K562 (cell line): ENCODE results near the gene IGF1R. TPM values are rescaled to one million over a fixed set of nuclear protein-coding genes. Genes with fewer than 3 reads are reported as not detected.

ENCODE experiments used
- ATAC-seq: fragments of 200-7000 bp; cut with Tn5 transposase; 3 replicates; pipeline ENCODE4 v1.9.1; 2020; ENCODE audit warnings: moderate library complexity
- BruUV-seq: library from RNA; stranded (reverse); fragments of 400-500 nt; replicated peaks from 2 replicates; lab custom pipeline; 2021; lab: Mats Ljungman, UMichigan
- CTCF ChIA-PET: fragments of 300-600 bp; formaldehyde crosslinking; extraction: SDS; loops from one replicate; lab custom pipeline; 2021; ENCODE audit warnings: low intra/inter-chr PET ratio; lab: Yijun Ruan, JAX
- POLR2A ChIA-PET: fragments of 300-600, 350-650 bp; sonication (Branson Sonifier 250); formaldehyde crosslinking; extraction: SDS; loops from one replicate; lab custom pipeline; 2021; ENCODE audit warnings: antibody characterized with exemption, inconsistent platforms; lab: Yijun Ruan, JAX
- DNase-seq, 4 experiments: peaks; one replicate each; pipeline versions ENCODE4 v3.0.0 to v3.0.0-alpha.2; 2011 to 2018; ENCODE audit warnings: low spot score in 3 of 4, mixed read lengths in 3 of 4; ENCODE audit errors: extremely low read depth in 1 of 4
- FAIRE-seq: peaks from 2 replicates; lab custom pipeline; 2011; peaks lifted over from hg19 to GRCh38; lab: Jason Lieb, UNC
- H2AFZ ChIP-seq: 2 replicates; pipeline ENCODE4 v1.6.0; 2011; ENCODE audit warnings: low read depth, low read length, control low read depth, inconsistent platforms
- H3K27ac ChIP-seq: fragments of 200-600 bp; 3 replicates; pipeline ENCODE4 v1.8.0; 2011; ENCODE audit warnings: low read depth, mild to moderate bottlenecking, control low read depth, inconsistent platforms, low read length, moderate library complexity, mixed read lengths; ENCODE audit errors: extremely low read depth
- H3K27me3 ChIP-seq, 2 experiments: fragments of 300-600 bp in 1 of 2; 2 replicates in 1 of 2; 3 replicates in 1 of 2; pipeline versions ENCODE4 v1.6.0 to v1.8.0; 2011; ENCODE audit warnings: inconsistent platforms in 2 of 2, low read length in 2 of 2, mild to moderate bottlenecking in 1 of 2, mixed read lengths in 1 of 2, moderate library complexity in 1 of 2; ENCODE audit not compliant: control insufficient read depth in 2 of 2, insufficient read depth in 2 of 2
- H3K36me3 ChIP-seq: fragments of 300-600 bp; 3 replicates; pipeline ENCODE4 v1.8.0; 2011; ENCODE audit warnings: mild to moderate bottlenecking, low read length, inconsistent platforms; ENCODE audit not compliant: control insufficient read depth, insufficient read depth
- H3K4me1 ChIP-seq, 2 experiments: fragments of 200-600 bp in 1 of 2; replicated peaks in 1 of 2; 2 replicates in 1 of 2; 3 replicates in 1 of 2; pipeline versions ENCODE4 v1.5.1 to v1.8.0; 2011; ENCODE audit warnings: inconsistent platforms in 2 of 2, low read length in 2 of 2, mild to moderate bottlenecking in 1 of 2, mixed read lengths in 1 of 2, moderate library complexity in 1 of 2; ENCODE audit not compliant: control insufficient read depth in 2 of 2, insufficient read depth in 2 of 2
- H3K4me2 ChIP-seq: 2 replicates; pipeline ENCODE4 v1.6.1; 2011; ENCODE audit warnings: low read length, control low read depth, inconsistent platforms, mixed read lengths; ENCODE audit not compliant: insufficient read depth
- H3K4me3 ChIP-seq: fragments of 200-600 bp; sonication (generic), shearing (Covaris generic); 2 replicates; pipeline ENCODE4 v1.5.1; 2016; ENCODE audit warnings: control low read depth, inconsistent platforms
- H3K79me2 ChIP-seq: fragments of 200-600 bp; 3 replicates; pipeline ENCODE4 v1.8.0; 2011; ENCODE audit warnings: low read length, inconsistent platforms; ENCODE audit not compliant: control insufficient read depth, insufficient read depth
- H3K9ac ChIP-seq, 2 experiments: 2 replicates each; pipeline versions ENCODE4 v1.6.0 to v1.6.1; 2011; ENCODE audit warnings: low read depth in 2 of 2, low read length in 2 of 2, control low read depth in 1 of 2, inconsistent platforms in 1 of 2, mild to moderate bottlenecking in 1 of 2, mixed read lengths in 1 of 2; ENCODE audit not compliant: insufficient read depth in 1 of 2
- H3K9me1 ChIP-seq: one replicate; pipeline ENCODE4 v1.6.0; 2011; ENCODE audit warnings: inconsistent platforms, mild to moderate bottlenecking, low read length, moderate library complexity; ENCODE audit not compliant: control insufficient read depth, insufficient read depth
- H3K9me3 ChIP-seq: replicated peaks from 2 replicates; pipeline ENCODE4 v1.5.1; 2011; ENCODE audit warnings: low read depth, low read length, inconsistent platforms; ENCODE audit not compliant: control insufficient read depth, insufficient read depth
- H4K20me1 ChIP-seq: replicated peaks from 2 replicates; pipeline ENCODE4 v1.6.1; 2011; ENCODE audit warnings: low read length, inconsistent platforms, mixed read lengths; ENCODE audit not compliant: control insufficient read depth, insufficient read depth
- ADNP ChIP-seq: fragments of 200-800 bp; sonication (Bioruptor generic); IDR thresholded peaks from 2 replicates; pipeline ENCODE4 v1.6.1; 2016; ENCODE audit warnings: missing genetic modification characterization, missing compliant biosample characterization
- E4F1 ChIP-seq: fragments of 250-450 bp; sonication (Bioruptor Pico); IDR thresholded peaks from 2 replicates; pipeline ENCODE4 v1.5.0; 2021; ENCODE audit warnings: mild to moderate bottlenecking, borderline replicate concordance
- GATAD2B ChIP-seq: fragments of 450-650 bp; IDR thresholded peaks from 2 replicates; pipeline ENCODE4 v1.6.1; 2017; ENCODE audit warnings: mild to moderate bottlenecking, borderline replicate concordance
- HNRNPUL1 ChIP-seq: fragments of 200-400 bp; formaldehyde crosslinking; IDR thresholded peaks from 2 replicates; pipeline ENCODE4 v1.6.1; 2017; ENCODE audit warnings: low read length
- JUNB ChIP-seq: fragments of 450-650 bp; formaldehyde crosslinking; conservative IDR thresholded peaks from 2 replicates; pipeline ENCODE4 v1.4.0; 2020; ENCODE audit warnings: mild to moderate bottlenecking
- PML ChIP-seq: IDR thresholded peaks from 2 replicates; pipeline ENCODE4 v1.6.1; 2012; ENCODE audit warnings: low read length, inconsistent platforms
- SMAD4 ChIP-seq: fragments of 250-450 bp; sonication (Bioruptor Pico); conservative IDR thresholded peaks from 2 replicates; pipeline ENCODE4 v1.8.0; 2021; ENCODE audit warnings: inconsistent platforms, mild to moderate bottlenecking, moderate library complexity
- SOX6 ChIP-seq: fragments of 450-650 bp; IDR thresholded peaks from 2 replicates; pipeline ENCODE4 v1.6.1; 2014; ENCODE audit warnings: mild to moderate bottlenecking
- ZBTB33 ChIP-seq: sonication (generic); formaldehyde crosslinking; IDR thresholded peaks from 2 replicates; pipeline ENCODE4 v1.8.1; 2023; ENCODE audit warnings: mild to moderate bottlenecking, missing genetic modification reagents
- ZNF212 ChIP-seq: fragments of 450-650 bp; formaldehyde crosslinking; IDR thresholded peaks from 2 replicates; pipeline ENCODE4 v1.4.0; 2020; ENCODE audit warnings: mild to moderate bottlenecking
- ZNF57 ChIP-seq: fragments of 450-650 bp; formaldehyde crosslinking; IDR thresholded peaks from 2 replicates; pipeline ENCODE4 v1.4.0; 2020; ENCODE audit warnings: mild to moderate bottlenecking, moderate library complexity
- ZNF699 ChIP-seq: fragments of 250-450 bp; sonication (Bioruptor Pico); IDR thresholded peaks from 2 replicates; pipeline ENCODE4 v1.8.0; 2021; ENCODE audit warnings: mild to moderate bottlenecking, moderate library complexity; ENCODE audit not compliant: insufficient replicate concordance
- WGBS: fragments of 100-300 bp; shearing (Covaris generic); methylation state at CpG from one replicate; pipeline ENCODE4 v1.1.6; 2016; ENCODE audit warnings: low coverage, mixed read lengths; ENCODE audit not compliant: insufficient coverage; ENCODE audit errors: missing lambda C conversion rate; 5-methylcytosine and 5-hydroxymethylcytosine counted together
- in situ Hi-C: fragments of 300-500 bp; cut with MboI; formaldehyde crosslinking; loops from 4 replicates; pipeline ENCODE4 v1.15.0; 2018; ENCODE audit warnings: inconsistent platforms, mixed read lengths
- intact Hi-C: fragments of 100-400 bp; cut with micrococcal nuclease; formaldehyde crosslinking; loops from 2 replicates; pipeline ENCODE4 v1.14.2; 2022
- polyA plus RNA-seq, 8 experiments: library from polyadenylated mRNA; depleted of rRNA in 4 of 8; stranded (reverse) in 5 of 8; unstranded in 3 of 8; fragments of >200 nt; fragmentation: Nextera tagmentation in 2 of 8; fragmentation: Illumina TruSeq in 1 of 8; extraction: Ambion mirVana in 2 of 8; extraction: Trizol in 1 of 8; gene quantifications; 2 replicates each; pipeline versions ENCODE4 v1.2.1 to v1.2.3, GENCODE V29; 2011 to 2014; ENCODE audit warnings: inconsistent platforms in 1 of 8, missing spikeins in 1 of 8
- total RNA-seq, 7 experiments: library from RNA; depleted of rRNA in 6 of 7; stranded (reverse); fragments of >200 nt in 6 of 7; fragmentation: Illumina TruSeq in 2 of 7; extraction: Trizol in 2 of 7; gene quantifications; 2 replicates each; pipeline versions ENCODE4 v1.2.1 to v1.2.3, GENCODE V29; 2011 to 2021; ENCODE audit warnings: low replicate concordance in 1 of 7
- TF ChIP-seq, protein P1 (sequence below): IDR thresholded peaks from 2 replicates; pipeline ENCODE4 v1.6.1; 2011; ENCODE audit not compliant: insufficient read length; ENCODE audit errors: extremely low read depth

Gene IGF1R
- total and polyA plus RNA-seq, 9 of the 15 experiments (the other 6 are each of a cell fraction or from before 2014, with no cell fraction given): 0.35 to 8.0 (median 1.6) TPM

DNA sequence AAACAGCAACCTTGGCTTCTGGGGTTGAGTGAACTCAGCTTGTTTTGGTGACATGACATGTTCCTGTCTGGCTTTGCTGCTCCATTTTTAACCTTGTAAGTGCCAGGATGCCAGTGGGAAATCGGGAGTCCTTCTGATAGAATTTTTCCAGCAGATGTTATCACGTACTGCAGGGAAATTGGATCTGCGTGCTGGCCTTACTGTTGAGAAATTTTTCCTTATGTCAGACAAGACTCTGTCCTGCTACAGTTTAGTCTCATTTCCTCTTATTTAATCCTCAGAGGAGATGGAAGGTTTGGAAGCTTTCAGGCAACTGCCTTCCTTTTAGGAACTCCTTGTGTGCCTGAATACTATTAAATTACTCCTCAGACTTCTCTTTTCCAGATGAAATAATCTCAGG, 278.7 kb downstream of the IGF1R start:
- DNase-seq: no peak
- Histone ChIP-seq H3K27ac (no peak overlapping the region), H3K79me2 (no peaks in the 10 kb centered on the region), H3K27me3 (peaks cover 11 to 24% of the 10 kb centered on the region in 2 experiments), H3K36me3 (no peaks in the 10 kb centered on the region), H3K4me3 (no peak overlapping the region), H3K4me2 (no peak overlapping the region), H4K20me1 (no peaks in the 10 kb centered on the region; the same call in 1 of the 2 replicates), H2AFZ (no peak overlapping the region), H3K4me1 (peaks cover 0 to 3% of the 10 kb centered on the region in 2 experiments; a peak in 1 of 5 replicates), H3K9ac (no peak overlapping the region), H3K9me1 (no peaks in the 10 kb centered on the region), H3K9me3 (no peaks in the 10 kb centered on the region)
- FAIRE-seq: no peak
- intact Hi-C loops: no loop called here
- ChIA-PET POLR2A (interaction anchor here (0.8 to 0.9 kb wide), 2 partner anchors 9 to 13 kb away, joined by 3 to 4 read pairs; no protein-coding TSS in a partner anchor), CTCF (no interaction called here)
- TF ChIP-seq ZNF212 (CRISPR knock-in tag) (no peak), HNRNPUL1 (no peak), SMAD4 (CRISPR knock-in tag) (no peak), ZBTB33 (CRISPR knock-in tag) (no peak), SOX6 (no peak), GATAD2B (no peak), JUNB (CRISPR knock-in tag) (no peak), E4F1 (CRISPR knock-in tag) (no peak), ZNF699 (no peak), PML (no peak), ADNP (tag) (no peak), ZNF57 (no peak)
- TF ChIP-seq, protein P1, sequence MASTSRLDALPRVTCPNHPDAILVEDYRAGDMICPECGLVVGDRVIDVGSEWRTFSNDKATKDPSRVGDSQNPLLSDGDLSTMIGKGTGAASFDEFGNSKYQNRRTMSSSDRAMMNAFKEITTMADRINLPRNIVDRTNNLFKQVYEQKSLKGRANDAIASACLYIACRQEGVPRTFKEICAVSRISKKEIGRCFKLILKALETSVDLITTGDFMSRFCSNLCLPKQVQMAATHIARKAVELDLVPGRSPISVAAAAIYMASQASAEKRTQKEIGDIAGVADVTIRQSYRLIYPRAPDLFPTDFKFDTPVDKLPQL: no peak
- no peak for ATAC-seq
- BruUV-seq: no TSS peak
- in situ Hi-C loops: no loop called here
- 0% methylated on average over 3 of the region's 3 CpGs for WGBS
